GM12878 (cell line): ENCODE measurements around the gene CLDN15. TPM values are rescaled to one million over a fixed set of nuclear protein-coding genes. Genes with fewer than 3 reads are reported as not detected.

Experiments used
- ATAC-seq: fragments of 200-7000 bp; cut with Tn5 transposase; 3 replicates; pipeline ENCODE4 v1.9.1; 2020; ENCODE audit warnings: mild to moderate bottlenecking, moderate library complexity
- BruUV-seq: library from RNA; stranded (reverse); fragments of 400-500 nt; replicated peaks from 2 replicates; lab custom pipeline; 2021; lab: Mats Ljungman, UMichigan
- CTCF ChIA-PET: fragments of 300-600 bp; sonication (Branson Sonifier 250); formaldehyde crosslinking; extraction: SDS; loops from one replicate; lab custom pipeline; 2021; ENCODE audit warnings: inconsistent platforms; lab: Yijun Ruan, JAX
- POLR2A ChIA-PET: fragments of 350-600 bp; formaldehyde crosslinking; extraction: SDS; loops from one replicate; lab custom pipeline; 2021; ENCODE audit warnings: inconsistent platforms; lab: Charles Lee
- RAD21 ChIA-PET: fragments of 300-600 bp; sonication (Branson Sonifier 250); formaldehyde crosslinking; loops from one replicate; lab custom pipeline; 2023; ENCODE audit warnings: antibody characterized with exemption; ENCODE audit not compliant: unreplicated experiment; lab: Charles Lee
- SMC1A ChIA-PET: fragments of 300-600 bp; sonication (Branson Sonifier 250); formaldehyde crosslinking; loops from one replicate; lab custom pipeline; 2023; ENCODE audit not compliant: unreplicated experiment, uncharacterized antibody; lab: Charles Lee
- DNase-seq: peaks from one replicate; pipeline ENCODE4 v3.0.0-alpha.2; 2011; ENCODE audit warnings: low read depth, low spot score
- FAIRE-seq: peaks from 3 replicates; lab custom pipeline; 2011; peaks lifted over from hg19 to GRCh38; lab: Jason Lieb, UNC
- H2AFZ ChIP-seq: 2 replicates; pipeline ENCODE4 v1.6.0; 2011; ENCODE audit warnings: low read depth, low read length, control low read depth; ENCODE audit not compliant: control insufficient read depth
- H3K27ac ChIP-seq: 2 replicates; pipeline ENCODE4 v1.5.1; 2011; ENCODE audit warnings: control low read depth; ENCODE audit not compliant: control insufficient read depth, insufficient read depth
- H3K27me3 ChIP-seq, 2 experiments: replicated peaks in 1 of 2; 2 replicates each; pipeline versions ENCODE4 v1.6.0 to v1.6.1; 2011; ENCODE audit warnings: low read length in 1 of 2; ENCODE audit not compliant: control insufficient read depth in 2 of 2, insufficient read depth in 2 of 2
- H3K36me3 ChIP-seq, 2 experiments: 2 replicates each; pipeline ENCODE4 v1.5.1; 2011; ENCODE audit warnings: low read length in 1 of 2; ENCODE audit not compliant: control insufficient read depth in 2 of 2, insufficient read depth in 2 of 2
- H3K4me1 ChIP-seq: 2 replicates; pipeline ENCODE4 v1.6.1; 2011; ENCODE audit warnings: mild to moderate bottlenecking, low read length, moderate library complexity, mixed read lengths; ENCODE audit not compliant: control insufficient read depth, insufficient read depth
- H3K4me2 ChIP-seq: 2 replicates; pipeline ENCODE4 v1.6.0; 2011; ENCODE audit warnings: control low read depth; ENCODE audit not compliant: control insufficient read depth, insufficient read depth
- H3K4me3 ChIP-seq: fragments of 200-600 bp; sonication (generic); 2 replicates; pipeline ENCODE4 v1.5.1; 2016
- H3K79me2 ChIP-seq: 2 replicates; pipeline ENCODE4 v1.6.0; 2011; ENCODE audit warnings: low read length; ENCODE audit not compliant: control insufficient read depth, insufficient read depth
- H3K9ac ChIP-seq: 2 replicates; pipeline ENCODE4 v1.8.0; 2011; ENCODE audit warnings: low read length, control low read depth, mixed read lengths; ENCODE audit not compliant: control insufficient read depth, insufficient read depth
- H3K9me3 ChIP-seq: replicated peaks from 3 replicates; pipeline ENCODE4 v1.5.1; 2011; ENCODE audit warnings: mild to moderate bottlenecking, low read length; ENCODE audit not compliant: control insufficient read depth, insufficient read depth
- H4K20me1 ChIP-seq: 2 replicates; pipeline ENCODE4 v1.6.0; 2011; ENCODE audit not compliant: control insufficient read depth, insufficient read depth
- BHLHE40 ChIP-seq, 2 experiments: fragments of 450-650 bp in 1 of 2; IDR thresholded peaks; 2 replicates each; pipeline ENCODE4 v1.6.1; 2011 to 2017; ENCODE audit warnings: low read depth in 2 of 2, borderline replicate concordance in 1 of 2, improper control_type of control experiment in 1 of 2, low read length in 1 of 2, mild to moderate bottlenecking in 1 of 2
- EGR1 ChIP-seq, 2 experiments: IDR thresholded peaks; 1 replicate in 1 of 2; 2 replicates in 1 of 2; pipeline ENCODE4 v1.6.1; 2011 to 2012; ENCODE audit warnings: low read depth in 2 of 2, low read length in 2 of 2, borderline replicate concordance in 1 of 2, mild to moderate bottlenecking in 1 of 2, moderate library complexity in 1 of 2
- ESRRA ChIP-seq: IDR thresholded peaks from 2 replicates; pipeline ENCODE4 v1.6.1; 2012; ENCODE audit warnings: mild to moderate bottlenecking, low read length, improper control_type of control experiment
- FOXM1 ChIP-seq: IDR thresholded peaks from 2 replicates; pipeline ENCODE4 v1.6.1; 2012; ENCODE audit warnings: low read depth, mild to moderate bottlenecking, inconsistent platforms, low read length, moderate library complexity
- IRF4 ChIP-seq: IDR thresholded peaks from 2 replicates; pipeline ENCODE4 v1.6.1; 2011; ENCODE audit warnings: low read depth, low read length
- KAT2A ChIP-seq: conservative IDR thresholded peaks from 2 replicates; pipeline ENCODE4 v1.6.1; 2011; ENCODE audit warnings: low read depth, low read length; ENCODE audit not compliant: control insufficient read depth
- LARP7 ChIP-seq: fragments of 450-650 bp; IDR thresholded peaks from 2 replicates; pipeline ENCODE4 v1.6.1; 2017; ENCODE audit warnings: mild to moderate bottlenecking
- MEF2A ChIP-seq: IDR thresholded peaks from 2 replicates; pipeline ENCODE4 v1.6.1; 2011; ENCODE audit warnings: low read depth, mild to moderate bottlenecking, low read length, moderate library complexity; ENCODE audit not compliant: insufficient read depth
- POLR2AphosphoS2 ChIP-seq: IDR thresholded peaks from 2 replicates; pipeline ENCODE4 v1.6.1; 2011; ENCODE audit warnings: low read depth, mild to moderate bottlenecking, low read length, improper control_type of control experiment, moderate library complexity
- POLR2AphosphoS5 ChIP-seq: IDR thresholded peaks from 2 replicates; pipeline ENCODE4 v1.6.1; 2011; ENCODE audit warnings: mild to moderate bottlenecking, low read length, inconsistent platforms
- RCOR1 ChIP-seq: conservative IDR thresholded peaks from 2 replicates; pipeline ENCODE4 v1.6.1; 2012; ENCODE audit warnings: low read depth, low read length, improper control_type of control experiment
- SREBF1 ChIP-seq: IDR thresholded peaks from 2 replicates; pipeline ENCODE4 v1.6.1; 2012; ENCODE audit warnings: mild to moderate bottlenecking, low read length
- TARDBP ChIP-seq: IDR thresholded peaks from 2 replicates; pipeline ENCODE4 v1.6.1; 2016; ENCODE audit warnings: borderline replicate concordance
- TCF3 ChIP-seq: IDR thresholded peaks from 2 replicates; pipeline ENCODE4 v1.6.1; 2012; ENCODE audit warnings: low read depth, mild to moderate bottlenecking, low read length, borderline replicate concordance; ENCODE audit not compliant: insufficient read depth
- WGBS: methylation state at CpG from one replicate; pipeline ENCODE4 v1.1.6; 2016; ENCODE audit warnings: low lambda C conversion rate; ENCODE audit not compliant: insufficient replicate concordance, insufficient coverage; ENCODE audit errors: missing lambda C conversion rate; 5-methylcytosine and 5-hydroxymethylcytosine counted together
- in situ Hi-C: fragments of 300-500 bp; cut with MboI; formaldehyde crosslinking; loops from 9 replicates; pipeline ENCODE4 v1.14.3; 2018; ENCODE audit warnings: mixed read lengths
- intact Hi-C: fragments of 100-400 bp; cut with micrococcal nuclease; formaldehyde crosslinking; loops from one replicate; pipeline ENCODE4 v1.14.2; 2022; ENCODE audit not compliant: unreplicated experiment
- polyA plus RNA-seq, 11 experiments: library from polyadenylated mRNA; depleted of rRNA in 4 of 11; unstranded in 6 of 11; stranded (reverse) in 5 of 11; fragments of >200 nt; fragmentation: Nextera tagmentation in 4 of 11; fragmentation: Illumina TruSeq in 1 of 11; extraction: Ambion mirVana in 4 of 11; extraction: Trizol in 1 of 11; gene quantifications; 1 replicate in 1 of 11; 2 replicates in 10 of 11; pipeline versions ENCODE4 v1.2.1 to v1.2.3, GENCODE V29; 2011 to 2016; ENCODE audit warnings: inconsistent platforms in 2 of 11, missing spikeins in 2 of 11, low read depth in 1 of 11
- total RNA-seq, 4 experiments: library from RNA; depleted of rRNA in 3 of 4; stranded (reverse); fragments of >200 nt in 3 of 4; fragmentation: Illumina TruSeq in 1 of 4; extraction: Trizol in 1 of 4; gene quantifications; 2 replicates each; pipeline versions ENCODE4 v1.2.1 to v1.2.3, GENCODE V29; 2013 to 2021
- TF ChIP-seq, protein P1 (sequence below): IDR thresholded peaks from 2 replicates; pipeline ENCODE4 v1.6.1; 2012; ENCODE audit warnings: mild to moderate bottlenecking, low read depth, low read length
- TF ChIP-seq, protein P2 (sequence below): fragments of 450-650 bp; IDR thresholded peaks from 2 replicates; pipeline ENCODE4 v1.6.1; 2017; ENCODE audit warnings: low read depth, mild to moderate bottlenecking, moderate library complexity

CLDN15 gene
- total and polyA plus RNA-seq, 10 of the 15 experiments (the other 5 are each of a cell fraction or from before 2014, with no cell fraction given): 0.47 to 15.0 (median 6.6) TPM

DNA sequence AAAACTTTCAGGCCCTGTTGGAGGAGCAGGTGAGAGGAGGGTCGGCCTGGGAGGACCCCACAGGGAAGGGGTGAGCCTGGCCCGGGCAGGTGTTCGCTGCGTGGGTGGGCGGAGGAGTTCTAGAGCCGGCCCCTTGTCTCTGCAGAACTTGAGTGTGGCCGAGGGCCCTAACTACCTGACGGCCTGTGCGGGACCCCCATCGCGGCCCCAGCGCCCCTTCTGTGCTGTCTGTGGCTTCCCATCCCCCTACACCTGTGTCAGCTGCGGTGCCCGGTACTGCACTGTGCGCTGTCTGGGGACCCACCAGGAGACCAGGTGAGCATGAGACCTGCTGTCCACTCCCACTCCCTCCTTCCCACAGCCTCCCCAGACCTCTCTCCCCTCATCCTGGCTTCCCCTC, 14.1 kb downstream of the CLDN15 start (continued):
- TF ChIP-seq, protein P1, sequence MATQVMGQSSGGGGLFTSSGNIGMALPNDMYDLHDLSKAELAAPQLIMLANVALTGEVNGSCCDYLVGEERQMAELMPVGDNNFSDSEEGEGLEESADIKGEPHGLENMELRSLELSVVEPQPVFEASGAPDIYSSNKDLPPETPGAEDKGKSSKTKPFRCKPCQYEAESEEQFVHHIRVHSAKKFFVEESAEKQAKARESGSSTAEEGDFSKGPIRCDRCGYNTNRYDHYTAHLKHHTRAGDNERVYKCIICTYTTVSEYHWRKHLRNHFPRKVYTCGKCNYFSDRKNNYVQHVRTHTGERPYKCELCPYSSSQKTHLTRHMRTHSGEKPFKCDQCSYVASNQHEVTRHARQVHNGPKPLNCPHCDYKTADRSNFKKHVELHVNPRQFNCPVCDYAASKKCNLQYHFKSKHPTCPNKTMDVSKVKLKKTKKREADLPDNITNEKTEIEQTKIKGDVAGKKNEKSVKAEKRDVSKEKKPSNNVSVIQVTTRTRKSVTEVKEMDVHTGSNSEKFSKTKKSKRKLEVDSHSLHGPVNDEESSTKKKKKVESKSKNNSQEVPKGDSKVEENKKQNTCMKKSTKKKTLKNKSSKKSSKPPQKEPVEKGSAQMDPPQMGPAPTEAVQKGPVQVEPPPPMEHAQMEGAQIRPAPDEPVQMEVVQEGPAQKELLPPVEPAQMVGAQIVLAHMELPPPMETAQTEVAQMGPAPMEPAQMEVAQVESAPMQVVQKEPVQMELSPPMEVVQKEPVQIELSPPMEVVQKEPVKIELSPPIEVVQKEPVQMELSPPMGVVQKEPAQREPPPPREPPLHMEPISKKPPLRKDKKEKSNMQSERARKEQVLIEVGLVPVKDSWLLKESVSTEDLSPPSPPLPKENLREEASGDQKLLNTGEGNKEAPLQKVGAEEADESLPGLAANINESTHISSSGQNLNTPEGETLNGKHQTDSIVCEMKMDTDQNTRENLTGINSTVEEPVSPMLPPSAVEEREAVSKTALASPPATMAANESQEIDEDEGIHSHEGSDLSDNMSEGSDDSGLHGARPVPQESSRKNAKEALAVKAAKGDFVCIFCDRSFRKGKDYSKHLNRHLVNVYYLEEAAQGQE: no peak
- TF ChIP-seq POLR2AphosphoS5: no peak

DNA sequence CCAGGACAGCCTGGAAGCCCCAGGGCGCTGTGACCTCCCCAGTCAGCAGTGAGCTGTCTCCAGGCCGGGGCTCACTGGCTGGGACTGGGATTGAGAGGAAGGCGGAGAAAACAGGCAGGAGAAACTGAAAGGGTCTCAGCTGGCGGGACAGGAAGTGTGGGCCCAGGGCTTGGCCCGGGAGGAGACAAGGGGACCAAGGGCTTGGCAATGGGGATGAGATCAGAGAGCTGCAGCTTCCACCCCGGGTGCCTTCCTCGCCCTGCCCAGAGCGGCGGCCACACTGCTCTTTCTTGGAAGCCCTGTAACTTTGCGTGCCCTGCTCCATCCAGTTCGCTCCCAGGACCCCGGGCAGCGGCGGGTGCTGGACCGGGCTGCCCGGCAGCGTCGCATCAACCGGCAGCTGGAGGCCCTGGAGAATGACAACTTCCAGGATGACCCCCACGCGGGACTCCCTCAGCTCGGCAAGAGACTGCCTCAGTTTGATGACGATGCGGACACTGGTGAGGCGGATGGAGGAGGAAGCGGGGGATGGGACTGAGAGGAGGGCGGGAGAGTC, 15.2 kb downstream of the CLDN15 start:
- no TSS peak for BruUV-seq
- FAIRE-seq (no peak), DNase-seq (no peak), ATAC-seq (no peak)
- ChIA-PET POLR2A (interaction anchor here (0.6 kb wide), 1 partner anchor 63 kb away, joined by 8 read pairs; no protein-coding TSS in a partner anchor), RAD21 (no interaction called here), CTCF (interaction anchor here (0.6 to 1.1 kb wide), 3 partner anchors 21 to 667 kb away, joined by 3 to 5 read pairs (median 3); no protein-coding TSS in a partner anchor), SMC1A (no interaction called here)
- peaks cover 7 to 9% of the 10 kb centered on the region in 2 experiments for H3K36me3 ChIP-seq
- no peak overlapping the region for H3K27ac ChIP-seq
- H3K9me3 ChIP-seq: no peaks in the 10 kb centered on the region
- H3K4me1 ChIP-seq: no peaks in the 10 kb centered on the region
- TF ChIP-seq BHLHE40 (IDR thresholded peaks at IDR 0.05; ENCODE audit: borderline replicate concordance in 1 of 2, low read depth in 2 of 2, low read length in 1 of 2): no peak
- TF ChIP-seq, protein P2, sequence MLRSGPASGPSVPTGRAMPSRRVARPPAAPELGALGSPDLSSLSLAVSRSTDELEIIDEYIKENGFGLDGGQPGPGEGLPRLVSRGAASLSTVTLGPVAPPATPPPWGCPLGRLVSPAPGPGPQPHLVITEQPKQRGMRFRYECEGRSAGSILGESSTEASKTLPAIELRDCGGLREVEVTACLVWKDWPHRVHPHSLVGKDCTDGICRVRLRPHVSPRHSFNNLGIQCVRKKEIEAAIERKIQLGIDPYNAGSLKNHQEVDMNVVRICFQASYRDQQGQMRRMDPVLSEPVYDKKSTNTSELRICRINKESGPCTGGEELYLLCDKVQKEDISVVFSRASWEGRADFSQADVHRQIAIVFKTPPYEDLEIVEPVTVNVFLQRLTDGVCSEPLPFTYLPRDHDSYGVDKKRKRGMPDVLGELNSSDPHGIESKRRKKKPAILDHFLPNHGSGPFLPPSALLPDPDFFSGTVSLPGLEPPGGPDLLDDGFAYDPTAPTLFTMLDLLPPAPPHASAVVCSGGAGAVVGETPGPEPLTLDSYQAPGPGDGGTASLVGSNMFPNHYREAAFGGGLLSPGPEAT: no peak
- TF ChIP-seq TARDBP: no peak
- no peak for TF ChIP-seq ESRRA
- no peak for TF ChIP-seq FOXM1
- TF ChIP-seq RCOR1: no peak
- no peak for TF ChIP-seq LARP7
- no peak for TF ChIP-seq KAT2A
- TF ChIP-seq EGR1 (IDR thresholded peaks at IDR 0.05; ENCODE audit: borderline replicate concordance in 1 of 2, low read depth in 2 of 2, low read length in 2 of 2): no peak
- no peak for TF ChIP-seq TCF3
- no peak for TF ChIP-seq POLR2AphosphoS2
- TF ChIP-seq SREBF1: no peak
- TF ChIP-seq MEF2A: no peak
- TF ChIP-seq IRF4: no peak
- H3K4me2 ChIP-seq: no peak overlapping the region
- H3K79me2 ChIP-seq: peaks cover 13% of the 10 kb centered on the region
- in situ Hi-C loops: no loop called here
- no peaks in the 10 kb centered on the region for H4K20me1 ChIP-seq
- H3K4me3 ChIP-seq: no peak overlapping the region
- no peaks in the 10 kb centered on the region for H3K27me3 ChIP-seq
- WGBS: 96% methylated on average over 26 of the region's 27 CpGs
- H3K9ac ChIP-seq: no peak overlapping the region
- intact Hi-C loops: no loop called here
- H2AFZ ChIP-seq: no peak overlapping the region
